Gastroesophageal sphincter (tissue), 3 donors: ENCODE results near the gene ZNF487.

Experiments used
- POLR2A ChIP-seq, 2 donors: fragments of 450-650 bp; IDR thresholded peaks; one replicate each; pipeline ENCODE4 v1.6.1; 2017; ENCODE audit warnings: antibody characterized with exemption in 2 of 2, mild to moderate bottlenecking in 2 of 2, moderate library complexity in 1 of 2
- POLR2AphosphoS5 ChIP-seq: sonication (generic); formaldehyde crosslinking; IDR thresholded peaks from one replicate; pipeline ENCODE4 v1.6.1; 2017; ENCODE audit warnings: antibody characterized with exemption
- TF ChIP-seq, protein P1 (sequence below), 4 experiments: fragments of 200-600 bp in 2 of 4; fragments of 450-650 bp in 2 of 4; sonication (generic) in 1 of 4; IDR thresholded peaks; one replicate each; pipeline ENCODE4 v1.5.1; 2017 to 2019; ENCODE audit warnings: antibody characterized with exemption in 4 of 4, mild to moderate bottlenecking in 2 of 4, moderate library complexity in 2 of 4

DNA sequence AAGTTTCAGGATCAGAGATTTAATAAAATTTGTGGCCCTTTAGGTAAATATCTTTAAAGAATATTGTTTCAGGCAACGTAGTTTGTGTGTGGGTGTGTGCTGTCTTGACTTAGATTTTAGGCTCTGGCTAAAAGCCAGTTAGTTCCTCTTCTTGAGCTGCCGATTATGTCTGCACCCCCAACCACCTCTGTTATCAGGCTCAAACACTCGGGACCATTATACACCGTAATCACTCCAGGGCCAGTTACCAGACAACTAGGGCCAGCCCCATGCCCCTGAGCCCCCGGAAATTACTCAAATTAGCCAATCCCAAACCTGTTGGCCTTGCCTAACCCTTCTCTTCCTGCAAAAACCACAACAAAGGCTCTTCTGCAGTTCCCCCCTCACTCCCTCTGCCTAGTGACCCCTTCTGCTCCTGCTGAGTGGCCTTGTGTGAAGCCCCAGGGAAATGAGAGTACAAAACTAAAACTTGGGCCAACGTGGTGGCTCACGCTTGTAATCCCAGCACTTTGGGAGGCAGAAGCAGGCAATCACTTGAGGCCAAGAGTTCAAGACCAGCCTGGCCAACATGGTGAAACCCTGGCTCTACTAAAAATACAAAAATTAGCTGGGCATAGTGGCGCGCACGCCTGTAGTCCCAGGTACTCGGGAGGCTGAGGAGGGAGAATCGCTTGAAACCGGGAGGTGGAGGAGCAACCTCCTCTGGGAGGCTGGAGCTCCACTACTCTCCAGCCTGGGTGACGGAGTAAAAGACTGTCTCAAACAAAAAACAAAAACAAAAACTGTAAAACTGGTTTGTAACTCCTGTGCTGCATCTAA, 18.8 kb upstream of the ZNF487 start:
- TF ChIP-seq, protein P1, sequence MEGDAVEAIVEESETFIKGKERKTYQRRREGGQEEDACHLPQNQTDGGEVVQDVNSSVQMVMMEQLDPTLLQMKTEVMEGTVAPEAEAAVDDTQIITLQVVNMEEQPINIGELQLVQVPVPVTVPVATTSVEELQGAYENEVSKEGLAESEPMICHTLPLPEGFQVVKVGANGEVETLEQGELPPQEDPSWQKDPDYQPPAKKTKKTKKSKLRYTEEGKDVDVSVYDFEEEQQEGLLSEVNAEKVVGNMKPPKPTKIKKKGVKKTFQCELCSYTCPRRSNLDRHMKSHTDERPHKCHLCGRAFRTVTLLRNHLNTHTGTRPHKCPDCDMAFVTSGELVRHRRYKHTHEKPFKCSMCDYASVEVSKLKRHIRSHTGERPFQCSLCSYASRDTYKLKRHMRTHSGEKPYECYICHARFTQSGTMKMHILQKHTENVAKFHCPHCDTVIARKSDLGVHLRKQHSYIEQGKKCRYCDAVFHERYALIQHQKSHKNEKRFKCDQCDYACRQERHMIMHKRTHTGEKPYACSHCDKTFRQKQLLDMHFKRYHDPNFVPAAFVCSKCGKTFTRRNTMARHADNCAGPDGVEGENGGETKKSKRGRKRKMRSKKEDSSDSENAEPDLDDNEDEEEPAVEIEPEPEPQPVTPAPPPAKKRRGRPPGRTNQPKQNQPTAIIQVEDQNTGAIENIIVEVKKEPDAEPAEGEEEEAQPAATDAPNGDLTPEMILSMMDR (IDR thresholded peaks at IDR 0.05): no peak
- TF ChIP-seq POLR2A (IDR thresholded peaks at IDR 0.05): no peak
- TF ChIP-seq POLR2AphosphoS5: no peak
